ENCODE measurements around the gene CAVIN2. TPM values are rescaled to one million over a fixed set of nuclear protein-coding genes. Genes with fewer than 3 reads are reported as not detected.

Gene CAVIN2
- total RNA-seq, 1 donor from 2014 or later = 4.4 TPM

DNA sequence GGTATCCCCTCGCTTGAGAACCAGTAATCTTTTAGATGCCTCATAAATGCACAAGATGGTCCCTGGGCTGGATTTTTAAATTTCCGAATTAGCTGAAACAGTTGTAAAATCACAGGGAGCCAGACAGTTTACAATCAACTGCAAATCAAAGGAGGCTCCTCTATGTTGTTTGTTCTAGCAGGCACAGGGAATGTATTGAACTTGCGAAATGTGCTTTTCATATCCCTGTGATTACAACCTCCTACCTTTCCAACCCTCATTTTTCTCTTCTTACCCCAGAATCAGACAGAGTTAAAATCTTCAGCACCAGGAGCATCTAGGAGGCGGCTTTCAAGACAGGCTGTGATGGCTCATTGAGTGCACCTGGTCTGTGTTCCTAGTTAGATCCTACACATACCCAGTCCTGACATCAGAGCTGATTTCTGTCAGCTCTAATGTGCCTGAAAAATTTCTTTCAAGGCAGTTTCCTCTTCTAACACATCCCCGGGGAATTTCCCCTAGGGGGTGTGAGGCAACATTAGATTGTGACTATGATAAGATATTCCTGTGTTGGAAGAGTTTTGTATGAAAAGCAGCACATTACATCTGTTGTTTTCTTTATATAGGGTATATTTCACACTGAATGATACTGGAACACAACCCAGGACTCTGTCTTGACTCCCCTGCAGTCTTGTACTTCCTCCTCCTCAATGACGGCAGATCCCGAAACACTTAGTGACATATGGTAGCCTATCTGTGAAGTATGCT, 17.9 kb upstream of the CAVIN2 start:
- no peak for DNase-seq (ENCODE audit: low spot score)
- H3K36me3 Mint-ChIP-seq (ENCODE audit: low read depth, unreplicated experiment) = no peaks in the 10 kb centered on the region
- H3K4me1 Mint-ChIP-seq (ENCODE audit: unreplicated experiment) = peaks cover 27% of the 10 kb centered on the region
- H3K27me3 Mint-ChIP-seq (ENCODE audit: unreplicated experiment) = no peaks in the 10 kb centered on the region
- TF ChIP-seq CTCF (IDR thresholded peaks at IDR 0.05; ENCODE audit: unreplicated experiment) = no peak
- no peaks in the 10 kb centered on the region for H3K9me3 Mint-ChIP-seq (ENCODE audit: unreplicated experiment)
- H3K4me3 Mint-ChIP-seq (ENCODE audit: unreplicated experiment) = no peak overlapping the region
- H3K27ac Mint-ChIP-seq (ENCODE audit: unreplicated experiment) = peak overlapping the region; percentile 12

DNA sequence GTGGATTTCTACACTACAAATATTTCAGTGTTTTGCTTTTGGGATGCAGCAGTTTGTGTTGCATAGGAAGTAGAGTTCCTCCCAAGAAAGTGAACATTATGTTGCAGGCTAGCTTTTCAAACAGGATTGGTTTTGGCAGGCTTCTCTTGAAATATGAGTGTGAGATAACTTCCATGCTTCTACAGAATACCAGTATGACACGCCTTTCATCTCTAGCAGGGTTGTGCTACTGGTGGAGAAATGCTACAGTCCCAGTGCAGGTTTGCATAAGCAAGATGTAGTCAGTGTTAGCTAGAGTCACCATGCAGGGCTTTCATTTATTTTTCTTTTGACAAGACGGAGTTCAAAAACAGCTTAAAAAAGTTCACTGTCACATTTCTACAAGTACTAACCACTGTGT, 17.1 kb upstream of the CAVIN2 start:
- no peak overlapping the region for H3K27ac Mint-ChIP-seq (ENCODE audit: unreplicated experiment)

GRCh38 chr2:191862156-191862775, 15.4 kb upstream of the CAVIN2 start:
- Mint-ChIP-seq H3K27ac (ENCODE audit: unreplicated experiment) (no peak overlapping the region), H3K9me3 (ENCODE audit: unreplicated experiment) (no peaks in the 10 kb centered on the region), H3K27me3 (ENCODE audit: unreplicated experiment) (no peaks in the 10 kb centered on the region), H3K36me3 (ENCODE audit: low read depth, unreplicated experiment) (peaks cover 5% of the 10 kb centered on the region), H3K4me3 (ENCODE audit: unreplicated experiment) (no peak overlapping the region), H3K4me1 (ENCODE audit: unreplicated experiment) (peaks cover 37% of the 10 kb centered on the region)
- DNase-seq (ENCODE audit: low spot score) = no peak
- no peak for TF ChIP-seq CTCF (IDR thresholded peaks at IDR 0.05; ENCODE audit: unreplicated experiment)

More for the DNA sequence above, 17.1 kb upstream of the CAVIN2 start:
- no peaks in the 10 kb centered on the region for H3K27me3 Mint-ChIP-seq (ENCODE audit: unreplicated experiment)
- no peak overlapping the region for H3K4me3 Mint-ChIP-seq (ENCODE audit: unreplicated experiment)
- H3K4me1 Mint-ChIP-seq (ENCODE audit: unreplicated experiment) = peaks cover 28% of the 10 kb centered on the region
- no peak for TF ChIP-seq CTCF (IDR thresholded peaks at IDR 0.05; ENCODE audit: unreplicated experiment)
- H3K9me3 Mint-ChIP-seq (ENCODE audit: unreplicated experiment) = no peaks in the 10 kb centered on the region
- peaks cover 5% of the 10 kb centered on the region for H3K36me3 Mint-ChIP-seq (ENCODE audit: low read depth, unreplicated experiment)
- DNase-seq (ENCODE audit: low spot score) = no peak

GRCh38 chr2:191860760-191861466, 14.0 kb upstream of the CAVIN2 start:
- Mint-ChIP-seq H3K4me1 (ENCODE audit: unreplicated experiment) (peaks cover 35% of the 10 kb centered on the region), H3K36me3 (ENCODE audit: low read depth, unreplicated experiment) (peaks cover 5% of the 10 kb centered on the region), H3K27ac (ENCODE audit: unreplicated experiment) (no peak overlapping the region), H3K27me3 (ENCODE audit: unreplicated experiment) (no peaks in the 10 kb centered on the region), H3K4me3 (ENCODE audit: unreplicated experiment) (no peak overlapping the region), H3K9me3 (ENCODE audit: unreplicated experiment) (no peaks in the 10 kb centered on the region)
- DNase-seq (ENCODE audit: low spot score) = no peak
- no peak for TF ChIP-seq CTCF (IDR thresholded peaks at IDR 0.05; ENCODE audit: unreplicated experiment)
